Measurements from ENCODE around the gene DIP2C. TPM values are rescaled to one million over a fixed set of nuclear protein-coding genes. Genes with fewer than 3 reads are reported as not detected.

DIP2C gene
- total RNA-seq, 3 donors from 2014 or later, result 8.0 to 72.0 (median 8.5) TPM

- H3K9me3 ChIP-seq, result no peaks in the 10 kb centered on the region
- no peak for TF ChIP-seq CTCF (IDR thresholded peaks at IDR 0.05)
- H3K4me1 ChIP-seq (ENCODE audit: low read depth), result peaks cover 2% of the 10 kb centered on the region
- no peak for DNase-seq
- no peak for ATAC-seq
- H3K36me3 ChIP-seq (ENCODE audit: low read depth), result no peaks in the 10 kb centered on the region
- intact Hi-C loops (cut with DNase I, micrococcal nuclease), result no loop called here
- no peak overlapping the region for H3K4me3 ChIP-seq
Measured at GRCh38 chr10:576130-576465, 113.4 kb downstream of the DIP2C start.

- no peak for TF ChIP-seq CTCF (IDR thresholded peaks at IDR 0.05)
- Histone ChIP-seq H3K4me3 (no peak overlapping the region), H3K4me1 (ENCODE audit: low read depth) (peaks cover 2% of the 10 kb centered on the region), H3K9me3 (no peaks in the 10 kb centered on the region), H3K36me3 (ENCODE audit: low read depth) (no peaks in the 10 kb centered on the region)
- ATAC-seq (peak; percentile 40), DNase-seq (no peak)
- intact Hi-C loops (cut with DNase I, micrococcal nuclease), result no loop called here
Measured at GRCh38 chr10:575402-576129, 113.9 kb downstream of the DIP2C start.

GRCh38 chr10:572696-573095 is 116.8 kb downstream of the DIP2C start:
- peaks cover 2% of the 10 kb centered on the region for H3K4me1 ChIP-seq (ENCODE audit: low read depth)
- H3K36me3 ChIP-seq (ENCODE audit: low read depth), result no peaks in the 10 kb centered on the region
- H3K9me3 ChIP-seq, result no peaks in the 10 kb centered on the region
- intact Hi-C loops (cut with DNase I, micrococcal nuclease), result no loop called here
- H3K4me3 ChIP-seq, result no peak overlapping the region
- DNase-seq, result no peak
- TF ChIP-seq CTCF (IDR thresholded peaks at IDR 0.05), result no peak
- no peak for ATAC-seq

DNA sequence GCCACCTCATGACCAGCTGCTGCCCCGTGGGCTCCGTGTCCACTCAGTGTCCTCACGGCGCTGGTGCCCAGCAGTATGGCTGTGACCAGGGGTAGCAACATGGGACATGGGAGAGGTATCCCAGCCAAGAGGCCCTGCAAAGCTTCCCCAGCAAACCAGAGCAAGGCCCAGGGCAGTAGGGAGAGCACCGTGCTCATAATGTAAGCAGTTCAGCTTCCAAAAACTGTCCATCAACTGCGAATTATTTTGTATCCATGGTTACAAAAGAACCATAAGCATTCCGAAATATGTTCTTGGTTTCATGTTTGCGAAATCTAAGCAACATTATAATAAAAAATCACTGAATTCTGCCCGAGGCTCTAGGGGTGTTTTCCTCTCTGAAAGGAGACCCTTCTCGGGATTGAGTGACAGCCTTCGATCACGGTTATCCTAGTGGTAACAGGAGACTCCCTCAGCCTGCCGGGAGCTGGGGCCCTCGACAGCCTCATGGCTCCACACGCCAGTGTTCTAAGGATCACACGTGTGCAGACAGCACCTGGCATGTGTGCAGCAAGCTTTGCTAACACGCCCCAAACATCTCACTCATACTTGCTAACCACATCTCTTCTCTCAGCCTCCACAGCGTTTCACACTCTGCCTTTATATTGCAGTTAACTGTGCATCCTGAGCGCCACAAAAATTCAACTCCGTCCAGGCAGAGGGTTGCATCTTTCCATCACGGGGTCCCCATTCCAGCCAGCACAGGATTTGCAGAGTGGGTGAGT is 117.6 kb downstream of the DIP2C start:
- intact Hi-C loops (cut with DNase I, micrococcal nuclease), result no loop called here
- Histone ChIP-seq H3K4me1 (ENCODE audit: low read depth) (peaks cover 2% of the 10 kb centered on the region), H3K9me3 (no peaks in the 10 kb centered on the region), H3K36me3 (ENCODE audit: low read depth) (no peaks in the 10 kb centered on the region), H3K4me3 (no peak overlapping the region)
- DNase-seq, result no peak
- no peak for TF ChIP-seq CTCF (IDR thresholded peaks at IDR 0.05)
- no peak for ATAC-seq

- Histone ChIP-seq H3K36me3 (ENCODE audit: low read depth) (no peaks in the 10 kb centered on the region), H3K9me3 (no peaks in the 10 kb centered on the region), H3K4me1 (ENCODE audit: low read depth) (peaks cover 2% of the 10 kb centered on the region), H3K4me3 (no peak overlapping the region)
- intact Hi-C loops (cut with DNase I, micrococcal nuclease), result no loop called here
- no peak for TF ChIP-seq CTCF (IDR thresholded peaks at IDR 0.05)
- DNase-seq, result no peak
- ATAC-seq, result no peak
Measured at GRCh38 chr10:571166-571565, 118.3 kb downstream of the DIP2C start.

All from mucosa of descending colon (tissue), 3 donors.